ENCODE measurements around the gene FHIT. TPM values are rescaled to one million over a fixed set of nuclear protein-coding genes. Genes with fewer than 3 reads are reported as not detected.

FHIT gene
- total RNA-seq, 2 experiments from 2014 or later: 86.0 to 90.6 TPM

- H3K9me3 Mint-ChIP-seq: no peaks in the 10 kb centered on the region
- H3K4me1 Mint-ChIP-seq (ENCODE audit: low read depth): peaks cover 16% of the 10 kb centered on the region
- H3K36me3 Mint-ChIP-seq (ENCODE audit: low read depth): no peaks in the 10 kb centered on the region
- no peak overlapping the region for H3K4me3 ChIP-seq (ENCODE audit: low read length)
- ChIA-PET CTCF (no interaction called here), POLR2A (no interaction called here)
- no peak for TF ChIP-seq CTCF (IDR thresholded peaks at IDR 0.05)
- H3K36me3 ChIP-seq (ENCODE audit: insufficient read depth, low read length): no peaks in the 10 kb centered on the region
- no peak overlapping the region for H3K27ac Mint-ChIP-seq
- no peaks in the 10 kb centered on the region for H3K27me3 ChIP-seq (ENCODE audit: control insufficient read depth in 1 of 2, insufficient read depth in 2 of 2, low read length in 2 of 2)
- H3K9me3 ChIP-seq (ENCODE audit: control insufficient read depth in 1 of 2, insufficient read depth in 1 of 2, low read length in 2 of 2): no peaks in the 10 kb centered on the region
- intact Hi-C loops (cut with DNase I, micrococcal nuclease): no loop called here
- H3K4me3 Mint-ChIP-seq: no peak overlapping the region
- H3K27ac ChIP-seq (ENCODE audit: low read depth in 1 of 2, low read length in 2 of 2): no peak overlapping the region
- DNase-seq (no peak), ATAC-seq (ENCODE audit: poor library complexity) (no peak)
- H3K27me3 Mint-ChIP-seq: no peaks in the 10 kb centered on the region
- H3K4me1 ChIP-seq (ENCODE audit: insufficient read depth, low read length): no peaks in the 10 kb centered on the region
Observed at GRCh38 chr3:60309539-60310268, 941.5 kb downstream of the FHIT start.

GRCh38 chr3:60308808-60309207 is 942.4 kb downstream of the FHIT start:
- no peaks in the 10 kb centered on the region for H3K36me3 ChIP-seq (ENCODE audit: insufficient read depth, low read length)
- Mint-ChIP-seq H3K36me3 (ENCODE audit: low read depth) (no peaks in the 10 kb centered on the region), H3K27me3 (no peaks in the 10 kb centered on the region), H3K27ac (no peak overlapping the region), H3K9me3 (no peaks in the 10 kb centered on the region), H3K4me3 (no peak overlapping the region), H3K4me1 (ENCODE audit: low read depth) (peaks cover 8% of the 10 kb centered on the region)
- H3K27ac ChIP-seq (ENCODE audit: low read depth in 1 of 2, low read length in 2 of 2): no peak overlapping the region
- ATAC-seq (ENCODE audit: poor library complexity) (no peak), DNase-seq (no peak)
- H3K4me1 ChIP-seq (ENCODE audit: insufficient read depth, low read length): no peaks in the 10 kb centered on the region
- no peak overlapping the region for H3K4me3 ChIP-seq (ENCODE audit: low read length)
- no peaks in the 10 kb centered on the region for H3K27me3 ChIP-seq (ENCODE audit: control insufficient read depth in 1 of 2, insufficient read depth in 2 of 2, low read length in 2 of 2)
- TF ChIP-seq CTCF (IDR thresholded peaks at IDR 0.05): no peak
- intact Hi-C loops (cut with DNase I, micrococcal nuclease): no loop called here
- H3K9me3 ChIP-seq (ENCODE audit: control insufficient read depth in 1 of 2, insufficient read depth in 1 of 2, low read length in 2 of 2): no peaks in the 10 kb centered on the region
- ChIA-PET CTCF (no interaction called here), POLR2A (no interaction called here)

- no peaks in the 10 kb centered on the region for H3K4me1 ChIP-seq (ENCODE audit: insufficient read depth, low read length)
- ChIA-PET POLR2A (no interaction called here), CTCF (no interaction called here)
- no peak overlapping the region for H3K27ac Mint-ChIP-seq
- ATAC-seq (ENCODE audit: poor library complexity) (no peak), DNase-seq (no peak)
- intact Hi-C loops (cut with DNase I, micrococcal nuclease): no loop called here
- TF ChIP-seq CTCF (IDR thresholded peaks at IDR 0.05): no peak
- H3K27me3 ChIP-seq (ENCODE audit: control insufficient read depth in 1 of 2, insufficient read depth in 2 of 2, low read length in 2 of 2): no peaks in the 10 kb centered on the region
- H3K9me3 ChIP-seq (ENCODE audit: control insufficient read depth in 1 of 2, insufficient read depth in 1 of 2, low read length in 2 of 2): no peaks in the 10 kb centered on the region
- no peaks in the 10 kb centered on the region for H3K27me3 Mint-ChIP-seq
- no peak overlapping the region for H3K4me3 Mint-ChIP-seq
- peaks cover 5% of the 10 kb centered on the region for H3K4me1 Mint-ChIP-seq (ENCODE audit: low read depth)
- no peak overlapping the region for H3K27ac ChIP-seq (ENCODE audit: low read depth in 1 of 2, low read length in 2 of 2)
- no peaks in the 10 kb centered on the region for H3K36me3 Mint-ChIP-seq (ENCODE audit: low read depth)
- H3K36me3 ChIP-seq (ENCODE audit: insufficient read depth, low read length): no peaks in the 10 kb centered on the region
- H3K9me3 Mint-ChIP-seq: no peaks in the 10 kb centered on the region
- no peak overlapping the region for H3K4me3 ChIP-seq (ENCODE audit: low read length)
Observed at GRCh38 chr3:60307562-60308199, 943.6 kb downstream of the FHIT start.

Data from CD4-positive, alpha-beta T cell (primary cell).